Measurements from ENCODE around the gene CALM1.

GRCh38 chr14:90393966-90394365 lies 2.9 kb upstream of the CALM1 start:
- TF ChIP-seq CTCF (conservative IDR thresholded peaks at IDR 0.05) (no peak), ZFX (IDR thresholded peaks at IDR 0.05) (no peak)
